ENCODE data around the gene PLK1. TPM values are rescaled to one million over a fixed set of nuclear protein-coding genes. Genes with fewer than 3 reads are reported as not detected.
A peak's percentile ranks its signal among the peaks of the same experiment; 100 is the strongest.

The PLK1 gene
- total and polyA plus RNA-seq, 2 of the 13 experiments (the other 11 are each of a cell fraction or from before 2014, with no cell fraction given), result 71.5 to 76.3 TPM

GRCh38 chr16:23640931-23641765, 37.5 kb upstream of the PLK1 start, which contains the start of the genes DCTN5 and PALB2 (continued):
- TF ChIP-seq ZNF564 (CRISPR knock-in tag; IDR thresholded peaks at IDR 0.05), result peak; percentile 94
- peak; percentile 81 for TF ChIP-seq GFI1 (CRISPR knock-in tag; IDR thresholded peaks at IDR 0.05; ENCODE audit: borderline replicate concordance)
- peak; percentile 88 for TF ChIP-seq DNMT3B (CRISPR knock-in tag; conservative IDR thresholded peaks at IDR 0.05)
- TF ChIP-seq ZNF775 (CRISPR knock-in tag; IDR thresholded peaks at IDR 0.05; ENCODE audit: borderline replicate concordance), result peak; percentile 33; the same call in 1 of the 2 replicates
- peak; percentile 96 for TF ChIP-seq ZNF704 (CRISPR knock-in tag; IDR thresholded peaks at IDR 0.05; ENCODE audit: borderline replicate concordance)
- no peak; the same call in 1 of the 2 replicates for TF ChIP-seq KLF13 (CRISPR knock-in tag; IDR thresholded peaks at IDR 0.05)
- peak; percentile 77 for TF ChIP-seq GATA4 (IDR thresholded peaks at IDR 0.05; ENCODE audit: borderline replicate concordance, low read depth)
- TF ChIP-seq HINFP (CRISPR knock-in tag; IDR thresholded peaks at IDR 0.05; ENCODE audit: low read depth), result peak; percentile 93
- TF ChIP-seq ZNF205 (CRISPR knock-in tag; IDR thresholded peaks at IDR 0.05), result peak; percentile 83; the same call in 1 of the 2 replicates
- TF ChIP-seq MLLT10 (CRISPR knock-in tag; IDR thresholded peaks at IDR 0.05), result peak; percentile 92
- no peak for TF ChIP-seq PLRG1 (conservative IDR thresholded peaks at IDR 0.05)
- peak; percentile 86; the same call in 1 of the 2 replicates for TF ChIP-seq ARID2 (CRISPR knock-in tag; IDR thresholded peaks at IDR 0.05; ENCODE audit: borderline replicate concordance)
- TF ChIP-seq CCDC6 (CRISPR knock-in tag; IDR thresholded peaks at IDR 0.05), result peak; percentile 98; the same call in 1 of the 2 replicates
- peak; percentile 97 for TF ChIP-seq IKZF5 (CRISPR knock-in tag; IDR thresholded peaks at IDR 0.05)
- TF ChIP-seq ZNF382 (CRISPR knock-in tag; IDR thresholded peaks at IDR 0.05; ENCODE audit: borderline replicate concordance), result no peak
- peak; percentile 48; the same call in 1 of the 2 replicates for TF ChIP-seq FOXM1 (CRISPR knock-in tag; IDR thresholded peaks at IDR 0.05)
- TF ChIP-seq ZNF720 (CRISPR knock-in tag; IDR thresholded peaks at IDR 0.05), result no peak
- peak; percentile 95 for TF ChIP-seq ZMYM4 (CRISPR knock-in tag; IDR thresholded peaks at IDR 0.05)
- TF ChIP-seq KDM5B (CRISPR knock-in tag; IDR thresholded peaks at IDR 0.05; ENCODE audit: borderline replicate concordance), result peak; percentile 99
- TF ChIP-seq NR1H2 (CRISPR knock-in tag; IDR thresholded peaks at IDR 0.05; ENCODE audit: borderline replicate concordance, low read depth), result peak; percentile 82; the same call in 1 of the 2 replicates
- peak; percentile 89 for TF ChIP-seq TAF1 (CRISPR knock-in tag; IDR thresholded peaks at IDR 0.05)
- peak; percentile 92 for TF ChIP-seq AGO2 (optimal IDR thresholded peaks at IDR 0.05; ENCODE audit: low read depth, low read length)
- peak; percentile 92 for TF ChIP-seq ELF3 (CRISPR knock-in tag; IDR thresholded peaks at IDR 0.05)
- TF ChIP-seq ZNF101 (CRISPR knock-in tag; IDR thresholded peaks at IDR 0.05; ENCODE audit: borderline replicate concordance, low read depth), result peak; percentile 64; the same call in 1 of the 2 replicates
- TF ChIP-seq BRCA1 (CRISPR knock-in tag; IDR thresholded peaks at IDR 0.05), result peak; percentile 98
- peak; percentile 91 for TF ChIP-seq BHLHE40 (IDR thresholded peaks at IDR 0.05; ENCODE audit: low read length)
- TF ChIP-seq ZNF253 (CRISPR knock-in tag; IDR thresholded peaks at IDR 0.05; ENCODE audit: borderline replicate concordance), result peak; percentile 92
- peak; percentile 99 for TF ChIP-seq PHF21A (CRISPR knock-in tag; IDR thresholded peaks at IDR 0.05)

All from HepG2 (cell line).